Mucosa of descending colon (tissue), 3 donors: Measurements from ENCODE around the gene HCCS. TPM values are rescaled to one million over a fixed set of nuclear protein-coding genes. Genes with fewer than 3 reads are reported as not detected.
A peak's percentile ranks its signal among the peaks of the same experiment; 100 is the strongest.

Experiments
- ATAC-seq: fragments of 200-7000 bp; cut with Tn5 transposase; one replicate; pipeline ENCODE4 v1.9.1; 2020; ENCODE audit warnings: mild to moderate bottlenecking, moderate library complexity
- DNase-seq, 3 donors: peaks; one replicate each; pipeline ENCODE4 v3.0.0-alpha.2; 2020
- H3K36me3 ChIP-seq: fragments of 200-600 bp; one replicate; pipeline ENCODE4 v1.8.0; 2021; ENCODE audit warnings: low read depth, mild to moderate bottlenecking
- H3K4me1 ChIP-seq: fragments of 200-600 bp; one replicate; pipeline ENCODE4 v1.8.0; 2021; ENCODE audit warnings: low read depth, mild to moderate bottlenecking
- H3K4me3 ChIP-seq: fragments of 200-600 bp; one replicate; pipeline ENCODE4 v1.8.0; 2021; ENCODE audit warnings: mild to moderate bottlenecking
- H3K9me3 ChIP-seq: fragments of 200-600 bp; one replicate; pipeline ENCODE4 v1.8.0; 2021; ENCODE audit warnings: mild to moderate bottlenecking
- CTCF ChIP-seq: fragments of 200-600 bp; IDR thresholded peaks from one replicate; pipeline ENCODE4 v1.8.0; 2022; ENCODE audit warnings: antibody characterized with exemption, mild to moderate bottlenecking
- intact Hi-C, 2 donors: fragments of 100-400 bp; cut with DNase I in 1 of 2; cut with micrococcal nuclease in 1 of 2; formaldehyde crosslinking; loops; one replicate each; pipeline versions ENCODE4 v1.11.0 to v1.11.1; 2022; cut with DNase I, micrococcal nuclease
- total RNA-seq, 3 donors: library from RNA; stranded (reverse); fragmentation: NEBNext Ultra II Directional in 2 of 3; extraction: Animal tissue kit (Norgen Biotek cat#: 25700) in 2 of 3; gene quantifications; one replicate each; pipeline versions ENCODE4 v1.2.1 to v1.2.4, GENCODE V29; 2021 to 2023
- donor health status: DM: no; HTN: no; CAD: no; lungs with moderate emphysema.
- donor health status: DM: no; HTN: no; CAD: no.
- donor health status: DM: no; HTN: yes; CAD: no.

HCCS gene
- total RNA-seq, 3 donors from 2014 or later, result 36.4 to 42.5 (median 39.7) TPM

GRCh38 chrX:11135564-11136185, 24.5 kb downstream of the HCCS start:
- intact Hi-C loops, result no loop called here

GRCh38 chrX:11137543-11138139, 26.5 kb downstream of the HCCS start:
- no peak for TF ChIP-seq CTCF

More at GRCh38 chrX:11135564-11136185, 24.5 kb downstream of the HCCS start:
- H3K4me3 ChIP-seq, result no peak overlapping the region
- H3K36me3 ChIP-seq, result no peaks in the 10 kb centered on the region
- no peaks in the 10 kb centered on the region for H3K9me3 ChIP-seq
- TF ChIP-seq CTCF, result no peak
- H3K4me1 ChIP-seq, result no peaks in the 10 kb centered on the region
- DNase-seq (no peak), ATAC-seq (no peak)

GRCh38 chrX:11138498-11139390, 27.6 kb downstream of the HCCS start:
- no peaks in the 10 kb centered on the region for H3K36me3 ChIP-seq

More at GRCh38 chrX:11137543-11138139, 26.5 kb downstream of the HCCS start:
- no peaks in the 10 kb centered on the region for H3K36me3 ChIP-seq
- ATAC-seq, result no peak
- H3K4me1 ChIP-seq, result no peaks in the 10 kb centered on the region
- DNase-seq, result peak in 1 of 3 donors; percentile 52
- H3K4me3 ChIP-seq, result no peak overlapping the region
- intact Hi-C loops, result no loop called here
- no peaks in the 10 kb centered on the region for H3K9me3 ChIP-seq

GRCh38 chrX:11143931-11144678, 33.0 kb downstream of the HCCS start:
- Histone ChIP-seq H3K36me3 (no peaks in the 10 kb centered on the region), H3K9me3 (no peaks in the 10 kb centered on the region), H3K4me1 (no peaks in the 10 kb centered on the region), H3K4me3 (no peak overlapping the region)
- ATAC-seq, result peak; percentile 89
- TF ChIP-seq CTCF, result no peak
- intact Hi-C loops, result loop anchor here in 1 of 2 donors (10.0 kb wide), 1 partner anchor 391 kb away; no protein-coding TSS in a partner anchor
- peak in 2 of 3 donors; percentile 44 to 86 for DNase-seq

More at GRCh38 chrX:11138498-11139390, 27.6 kb downstream of the HCCS start:
- intact Hi-C loops, result no loop called here
- H3K4me1 ChIP-seq, result no peaks in the 10 kb centered on the region
- no peaks in the 10 kb centered on the region for H3K9me3 ChIP-seq
- peak; percentile 12 for ATAC-seq
- TF ChIP-seq CTCF, result no peak
- DNase-seq, result peak in 1 of 3 donors; percentile 42
- no peak overlapping the region for H3K4me3 ChIP-seq

- H3K9me3 ChIP-seq, result no peaks in the 10 kb centered on the region
- intact Hi-C loops, result loop anchor here in 1 of 2 donors (10.0 kb wide), 1 partner anchor 388 kb away; no protein-coding TSS in a partner anchor
- no peak overlapping the region for H3K4me3 ChIP-seq
- no peaks in the 10 kb centered on the region for H3K36me3 ChIP-seq
- DNase-seq (no peak), ATAC-seq (peak; percentile 71)
- no peaks in the 10 kb centered on the region for H3K4me1 ChIP-seq
- no peak for TF ChIP-seq CTCF
These were observed 35.3 kb downstream of the HCCS start for GRCh38 chrX:11146411-11146810.
